HUES64 (cell line): ENCODE data around the gene VSTM5.

Experiments
- H3K27ac ChIP-seq: 2 replicates; pipeline ENCODE4 v1.7.0; 2013; ENCODE audit warnings: low read depth, low read length, inconsistent platforms
- H3K27me3 ChIP-seq: 2 replicates; pipeline ENCODE4 v1.6.1; 2013; ENCODE audit warnings: mild to moderate bottlenecking, low read length; ENCODE audit not compliant: insufficient read depth
- H3K36me3 ChIP-seq: 2 replicates; pipeline ENCODE4 v1.6.1; 2013; ENCODE audit warnings: mild to moderate bottlenecking, low read length; ENCODE audit not compliant: insufficient read depth
- H3K4me1 ChIP-seq: 2 replicates; pipeline ENCODE4 v1.6.1; 2013; ENCODE audit warnings: mild to moderate bottlenecking, low read length, moderate library complexity; ENCODE audit not compliant: insufficient read depth
- H3K4me3 ChIP-seq: 2 replicates; pipeline ENCODE4 v1.5.1; 2013; ENCODE audit warnings: mild to moderate bottlenecking, low read length, moderate library complexity
- H3K9ac ChIP-seq: 2 replicates; pipeline ENCODE4 v1.6.1; 2013; ENCODE audit warnings: mild to moderate bottlenecking, low read depth, low read length
- H3K9me3 ChIP-seq: 2 replicates; pipeline ENCODE4 v1.6.1; 2013; ENCODE audit warnings: low read depth, low read length; ENCODE audit not compliant: insufficient read depth
- WGBS: fragments of 150-250, 120-280 bp; methylation state at CpG from one replicate; pipeline ENCODE4 v1.1.7; 2013; ENCODE audit warnings: missing lambda C conversion rate; 5-methylcytosine and 5-hydroxymethylcytosine counted together

VSTM5 gene

GRCh38 chr11:93858121-93858775, 7.8 kb upstream of the VSTM5 start:
- H3K9ac ChIP-seq = no peak overlapping the region
- no peaks in the 10 kb centered on the region for H3K36me3 ChIP-seq
- peaks cover 22% of the 10 kb centered on the region for H3K4me1 ChIP-seq
- no peaks in the 10 kb centered on the region for H3K27me3 ChIP-seq
- no peak overlapping the region for H3K4me3 ChIP-seq
- no peak overlapping the region for H3K27ac ChIP-seq
- no peaks in the 10 kb centered on the region for H3K9me3 ChIP-seq
- 67% methylated on average over 3 of the region's 3 CpGs for WGBS

GRCh38 chr11:93857413-93858120, 7.1 kb upstream of the VSTM5 start:
- Histone ChIP-seq H3K9me3 (no peaks in the 10 kb centered on the region), H3K4me1 (peaks cover 28% of the 10 kb centered on the region), H3K27me3 (no peaks in the 10 kb centered on the region), H3K36me3 (no peaks in the 10 kb centered on the region), H3K9ac (no peak overlapping the region), H3K27ac (no peak overlapping the region), H3K4me3 (no peak overlapping the region)
- WGBS = 83% methylated on average over 3 of the region's 3 CpGs

GRCh38 chr11:93852242-93852641, 1.8 kb upstream of the VSTM5 start:
- no peaks in the 10 kb centered on the region for H3K36me3 ChIP-seq
- H3K4me3 ChIP-seq = no peak overlapping the region
- H3K27ac ChIP-seq = no peak overlapping the region
- peaks cover 21% of the 10 kb centered on the region for H3K4me1 ChIP-seq
- H3K9me3 ChIP-seq = no peaks in the 10 kb centered on the region
- no peak overlapping the region for H3K9ac ChIP-seq
- H3K27me3 ChIP-seq = peaks cover 6% of the 10 kb centered on the region
- 97% methylated on average over 5 of the region's 5 CpGs for WGBS

- Histone ChIP-seq H3K9ac (peak overlapping the region; percentile 61), H3K4me1 (0 out of 2 replicates have a peak, but pooled peaks cover 6% of the 10 kb centered on the region), H3K27me3 (peaks cover 6% of the 10 kb centered on the region), H3K27ac (no peak overlapping the region), H3K9me3 (no peaks in the 10 kb centered on the region), H3K4me3 (peak overlapping the region; percentile 47), H3K36me3 (no peaks in the 10 kb centered on the region)
- WGBS = 56% methylated on average over 67 of the region's 67 CpGs
Measured at GRCh38 chr11:93849751-93850593, 446 bp downstream of the VSTM5 start.

GRCh38 chr11:93849201-93849600, 1.2 kb downstream of the VSTM5 start:
- H3K9me3 ChIP-seq = no peaks in the 10 kb centered on the region
- H3K9ac ChIP-seq = no peak overlapping the region
- no peak overlapping the region for H3K27ac ChIP-seq
- H3K36me3 ChIP-seq = no peaks in the 10 kb centered on the region
- WGBS = 96% methylated on average over 5 of the region's 5 CpGs
- 0 out of 2 replicates have a peak, but pooled peaks cover 6% of the 10 kb centered on the region for H3K4me1 ChIP-seq
- H3K27me3 ChIP-seq = peaks cover 6% of the 10 kb centered on the region
- peak overlapping the region; percentile 47; the same call in 1 of the 2 replicates for H3K4me3 ChIP-seq

- Histone ChIP-seq H3K4me3 (no peak overlapping the region), H3K9ac (no peak overlapping the region), H3K4me1 (no peaks in the 10 kb centered on the region), H3K9me3 (no peaks in the 10 kb centered on the region), H3K27ac (no peak overlapping the region), H3K36me3 (no peaks in the 10 kb centered on the region), H3K27me3 (peaks cover 6% of the 10 kb centered on the region)
- WGBS = 93% methylated on average over 2 of the region's 2 CpGs
Measured at GRCh38 chr11:93846411-93846810, 4.0 kb downstream of the VSTM5 start.

- no peaks in the 10 kb centered on the region for H3K9me3 ChIP-seq
- no peaks in the 10 kb centered on the region for H3K36me3 ChIP-seq
- 85% methylated on average over 8 of the region's 8 CpGs for WGBS
- peaks cover 6% of the 10 kb centered on the region for H3K27me3 ChIP-seq
- H3K4me1 ChIP-seq = no peaks in the 10 kb centered on the region
- H3K27ac ChIP-seq = no peak overlapping the region
- no peak overlapping the region for H3K4me3 ChIP-seq
- H3K9ac ChIP-seq = no peak overlapping the region
Measured at GRCh38 chr11:93845181-93846092, 5.0 kb downstream of the VSTM5 start.

GRCh38 chr11:93844568-93844967, 5.8 kb downstream of the VSTM5 start:
- no peak overlapping the region for H3K27ac ChIP-seq
- no peak overlapping the region for H3K9ac ChIP-seq
- H3K4me1 ChIP-seq = no peaks in the 10 kb centered on the region
- H3K27me3 ChIP-seq = peaks cover 4% of the 10 kb centered on the region
- WGBS = 54% methylated on average over 7 of the region's 7 CpGs
- H3K9me3 ChIP-seq = no peaks in the 10 kb centered on the region
- H3K4me3 ChIP-seq = no peak overlapping the region
- H3K36me3 ChIP-seq = no peaks in the 10 kb centered on the region

- WGBS = 91% methylated on average over 5 of the region's 5 CpGs
- Histone ChIP-seq H3K4me3 (no peak overlapping the region), H3K27me3 (no peaks in the 10 kb centered on the region), H3K36me3 (no peaks in the 10 kb centered on the region), H3K9me3 (no peaks in the 10 kb centered on the region), H3K9ac (no peak overlapping the region), H3K4me1 (no peaks in the 10 kb centered on the region), H3K27ac (no peak overlapping the region)
Measured at GRCh38 chr11:93843906-93844305, 6.5 kb downstream of the VSTM5 start.

GRCh38 chr11:93842461-93842860, 8.0 kb downstream of the VSTM5 start:
- WGBS = 78% methylated on average over 6 of the region's 6 CpGs

More at GRCh38 chr11:93842461-93842860, 8.0 kb downstream of the VSTM5 start:
- Histone ChIP-seq H3K9ac (no peak overlapping the region), H3K27me3 (no peaks in the 10 kb centered on the region), H3K36me3 (no peaks in the 10 kb centered on the region), H3K4me1 (no peaks in the 10 kb centered on the region), H3K4me3 (no peak overlapping the region), H3K27ac (no peak overlapping the region), H3K9me3 (no peaks in the 10 kb centered on the region)
